ENCODE measurements around the gene BEST1. TPM values are rescaled to one million over a fixed set of nuclear protein-coding genes. Genes with fewer than 3 reads are reported as not detected.
A peak's percentile ranks its signal among the peaks of the same experiment; 100 is the strongest.

Gene BEST1
- polyA plus RNA-seq, 2 of the 4 experiments (the other 2 are of a cell fraction), result 1.2 to 1.9 TPM

DNA sequence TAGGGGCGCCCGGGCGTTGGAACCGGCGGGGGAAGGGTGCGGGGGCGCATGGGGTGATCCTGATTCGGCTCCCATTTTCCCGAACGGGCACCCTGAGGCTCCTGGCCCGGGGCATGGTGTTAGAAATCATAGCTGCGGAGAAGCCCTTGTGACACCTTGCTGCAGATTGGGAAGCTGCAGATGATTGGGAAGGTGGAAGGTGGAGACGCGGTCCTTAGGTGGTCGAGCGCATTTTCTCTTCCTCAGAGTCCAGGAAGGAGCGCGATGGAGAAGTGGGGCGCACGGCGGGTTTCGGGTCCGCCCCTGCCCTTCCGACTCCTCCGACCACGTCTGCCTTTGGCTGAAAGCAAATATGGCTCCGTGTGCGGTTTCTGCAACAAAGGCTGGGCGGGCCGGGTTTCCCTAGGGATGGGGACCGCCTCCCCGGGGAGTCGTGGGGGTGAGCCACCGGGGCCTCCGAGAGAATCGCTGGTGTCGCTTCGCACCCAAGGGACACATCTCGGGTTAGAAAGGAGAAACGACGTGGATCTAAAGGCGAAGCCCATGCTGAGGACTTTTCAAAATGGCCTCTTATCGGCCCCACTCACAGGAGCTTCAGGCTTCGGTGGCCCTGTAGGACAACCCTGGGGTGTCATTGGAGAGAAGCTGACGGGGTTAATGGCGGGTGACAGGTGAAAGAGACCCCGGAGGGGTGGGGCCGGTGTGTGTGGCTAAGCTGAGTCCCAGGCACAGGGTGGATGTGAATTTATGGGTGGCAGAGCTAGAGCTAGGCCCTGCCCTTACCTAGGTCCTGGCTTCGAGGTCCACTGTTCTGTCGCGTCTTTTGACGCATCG, 18.0 kb downstream of the BEST1 start:
- peak in 1 of 2 experiments; percentile 56 for DNase-seq (ENCODE audit: low read depth in 1 of 2, low spot score in 1 of 2)
- POLR2A ChIA-PET, result interaction anchor here (0.6 to 8.1 kb wide), 24 partner anchors 9 to 623 kb away, joined by 3 to 75 read pairs (median 4); partner anchors contain the start of genes BEST1 and TUT1
- FAIRE-seq, result no peak
- Histone ChIP-seq H3K4me3 (peak overlapping the region; percentile 96), H3K9me3 (no peaks in the 10 kb centered on the region), H3K4me1 (peaks cover 59% of the 10 kb centered on the region), H3K27ac (peak overlapping the region; percentile 97 to 99), H3K4me2 (peak overlapping the region; percentile 83)
- 13% methylated on average over 36 of the region's 53 CpGs for whole genome bisulfite sequencing (ENCODE audit: missing lambda C conversion rate)
- peak in 1 of 2 experiments; percentile 1; a peak in 1 of 6 replicates for ATAC-seq
- CTCF ChIA-PET, result interaction anchor here (0.6 to 12.9 kb wide), 14 partner anchors 9 to 140 kb away, joined by 3 to 92 read pairs (median 5); partner anchors contain the start of gene BEST1
- no peak for TF ChIP-seq BHLHE40 (IDR thresholded peaks at IDR 0.05; ENCODE audit: low read depth, low read length)
- TF ChIP-seq NR3C1 (IDR thresholded peaks at IDR 0.05), result no peak
- no peak for TF ChIP-seq FOSL2 (IDR thresholded peaks at IDR 0.05)
- TF ChIP-seq FOSL2 (CRISPR knock-in tag; IDR thresholded peaks at IDR 0.05), result no peak
- TF ChIP-seq CBX8 (IDR thresholded peaks at IDR 0.05), result no peak
- TF ChIP-seq PHF8 (IDR thresholded peaks at IDR 0.05; ENCODE audit: borderline replicate concordance, low read depth), result no peak
- TF ChIP-seq, protein P1, sequence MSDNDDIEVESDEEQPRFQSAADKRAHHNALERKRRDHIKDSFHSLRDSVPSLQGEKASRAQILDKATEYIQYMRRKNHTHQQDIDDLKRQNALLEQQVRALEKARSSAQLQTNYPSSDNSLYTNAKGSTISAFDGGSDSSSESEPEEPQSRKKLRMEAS (IDR thresholded peaks at IDR 0.05), result peak; percentile 30
- 0 out of 2 replicates have a peak, but pooled peaks have one; percentile 36 for TF ChIP-seq FOXS1 (CRISPR knock-in tag; IDR thresholded peaks at IDR 0.05)
- no peak for TF ChIP-seq POLR2AphosphoS2 (conservative IDR thresholded peaks at IDR 0.05; ENCODE audit: low read length)
- TF ChIP-seq ZC3H11A (IDR thresholded peaks at IDR 0.05), result no peak
- TF ChIP-seq, protein P2, sequence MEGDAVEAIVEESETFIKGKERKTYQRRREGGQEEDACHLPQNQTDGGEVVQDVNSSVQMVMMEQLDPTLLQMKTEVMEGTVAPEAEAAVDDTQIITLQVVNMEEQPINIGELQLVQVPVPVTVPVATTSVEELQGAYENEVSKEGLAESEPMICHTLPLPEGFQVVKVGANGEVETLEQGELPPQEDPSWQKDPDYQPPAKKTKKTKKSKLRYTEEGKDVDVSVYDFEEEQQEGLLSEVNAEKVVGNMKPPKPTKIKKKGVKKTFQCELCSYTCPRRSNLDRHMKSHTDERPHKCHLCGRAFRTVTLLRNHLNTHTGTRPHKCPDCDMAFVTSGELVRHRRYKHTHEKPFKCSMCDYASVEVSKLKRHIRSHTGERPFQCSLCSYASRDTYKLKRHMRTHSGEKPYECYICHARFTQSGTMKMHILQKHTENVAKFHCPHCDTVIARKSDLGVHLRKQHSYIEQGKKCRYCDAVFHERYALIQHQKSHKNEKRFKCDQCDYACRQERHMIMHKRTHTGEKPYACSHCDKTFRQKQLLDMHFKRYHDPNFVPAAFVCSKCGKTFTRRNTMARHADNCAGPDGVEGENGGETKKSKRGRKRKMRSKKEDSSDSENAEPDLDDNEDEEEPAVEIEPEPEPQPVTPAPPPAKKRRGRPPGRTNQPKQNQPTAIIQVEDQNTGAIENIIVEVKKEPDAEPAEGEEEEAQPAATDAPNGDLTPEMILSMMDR (IDR thresholded peaks at IDR 0.05), result no peak
- no peak for TF ChIP-seq CBX2 (IDR thresholded peaks at IDR 0.05; ENCODE audit: borderline replicate concordance, low read depth)
- peak; percentile 20; the same call in 1 of the 2 replicates for TF ChIP-seq RARB (CRISPR knock-in tag; IDR thresholded peaks at IDR 0.05)
- no peak for TF ChIP-seq CEBPB (IDR thresholded peaks at IDR 0.05)
- TF ChIP-seq, protein P3, sequence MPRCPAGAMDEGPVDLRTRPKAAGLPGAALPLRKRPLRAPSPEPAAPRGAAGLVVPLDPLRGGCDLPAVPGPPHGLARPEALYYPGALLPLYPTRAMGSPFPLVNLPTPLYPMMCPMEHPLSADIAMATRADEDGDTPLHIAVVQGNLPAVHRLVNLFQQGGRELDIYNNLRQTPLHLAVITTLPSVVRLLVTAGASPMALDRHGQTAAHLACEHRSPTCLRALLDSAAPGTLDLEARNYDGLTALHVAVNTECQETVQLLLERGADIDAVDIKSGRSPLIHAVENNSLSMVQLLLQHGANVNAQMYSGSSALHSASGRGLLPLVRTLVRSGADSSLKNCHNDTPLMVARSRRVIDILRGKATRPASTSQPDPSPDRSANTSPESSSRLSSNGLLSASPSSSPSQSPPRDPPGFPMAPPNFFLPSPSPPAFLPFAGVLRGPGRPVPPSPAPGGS (IDR thresholded peaks at IDR 0.05), result no peak
- no peak for TF ChIP-seq MAFK (IDR thresholded peaks at IDR 0.05; ENCODE audit: partially characterized antibody)
- TF ChIP-seq, protein P4, sequence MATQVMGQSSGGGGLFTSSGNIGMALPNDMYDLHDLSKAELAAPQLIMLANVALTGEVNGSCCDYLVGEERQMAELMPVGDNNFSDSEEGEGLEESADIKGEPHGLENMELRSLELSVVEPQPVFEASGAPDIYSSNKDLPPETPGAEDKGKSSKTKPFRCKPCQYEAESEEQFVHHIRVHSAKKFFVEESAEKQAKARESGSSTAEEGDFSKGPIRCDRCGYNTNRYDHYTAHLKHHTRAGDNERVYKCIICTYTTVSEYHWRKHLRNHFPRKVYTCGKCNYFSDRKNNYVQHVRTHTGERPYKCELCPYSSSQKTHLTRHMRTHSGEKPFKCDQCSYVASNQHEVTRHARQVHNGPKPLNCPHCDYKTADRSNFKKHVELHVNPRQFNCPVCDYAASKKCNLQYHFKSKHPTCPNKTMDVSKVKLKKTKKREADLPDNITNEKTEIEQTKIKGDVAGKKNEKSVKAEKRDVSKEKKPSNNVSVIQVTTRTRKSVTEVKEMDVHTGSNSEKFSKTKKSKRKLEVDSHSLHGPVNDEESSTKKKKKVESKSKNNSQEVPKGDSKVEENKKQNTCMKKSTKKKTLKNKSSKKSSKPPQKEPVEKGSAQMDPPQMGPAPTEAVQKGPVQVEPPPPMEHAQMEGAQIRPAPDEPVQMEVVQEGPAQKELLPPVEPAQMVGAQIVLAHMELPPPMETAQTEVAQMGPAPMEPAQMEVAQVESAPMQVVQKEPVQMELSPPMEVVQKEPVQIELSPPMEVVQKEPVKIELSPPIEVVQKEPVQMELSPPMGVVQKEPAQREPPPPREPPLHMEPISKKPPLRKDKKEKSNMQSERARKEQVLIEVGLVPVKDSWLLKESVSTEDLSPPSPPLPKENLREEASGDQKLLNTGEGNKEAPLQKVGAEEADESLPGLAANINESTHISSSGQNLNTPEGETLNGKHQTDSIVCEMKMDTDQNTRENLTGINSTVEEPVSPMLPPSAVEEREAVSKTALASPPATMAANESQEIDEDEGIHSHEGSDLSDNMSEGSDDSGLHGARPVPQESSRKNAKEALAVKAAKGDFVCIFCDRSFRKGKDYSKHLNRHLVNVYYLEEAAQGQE (IDR thresholded peaks at IDR 0.05), result no peak
- TF ChIP-seq, protein P5, sequence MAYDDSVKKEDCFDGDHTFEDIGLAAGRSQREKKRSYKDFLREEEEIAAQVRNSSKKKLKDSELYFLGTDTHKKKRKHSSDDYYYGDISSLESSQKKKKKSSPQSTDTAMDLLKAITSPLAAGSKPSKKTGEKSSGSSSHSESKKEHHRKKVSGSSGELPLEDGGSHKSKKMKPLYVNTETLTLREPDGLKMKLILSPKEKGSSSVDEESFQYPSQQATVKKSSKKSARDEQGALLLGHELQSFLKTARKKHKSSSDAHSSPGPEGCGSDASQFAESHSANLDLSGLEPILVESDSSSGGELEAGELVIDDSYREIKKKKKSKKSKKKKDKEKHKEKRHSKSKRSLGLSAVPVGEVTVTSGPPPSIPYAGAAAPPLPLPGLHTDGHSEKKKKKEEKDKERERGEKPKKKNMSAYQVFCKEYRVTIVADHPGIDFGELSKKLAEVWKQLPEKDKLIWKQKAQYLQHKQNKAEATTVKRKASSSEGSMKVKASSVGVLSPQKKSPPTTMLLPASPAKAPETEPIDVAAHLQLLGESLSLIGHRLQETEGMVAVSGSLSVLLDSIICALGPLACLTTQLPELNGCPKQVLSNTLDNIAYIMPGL (CRISPR knock-in tag; IDR thresholded peaks at IDR 0.05; ENCODE audit: borderline replicate concordance), result 0 out of 2 replicates have a peak, but pooled peaks have one; percentile 36
- TF ChIP-seq JUNB (IDR thresholded peaks at IDR 0.05), result no peak
- peak; percentile 87 for TF ChIP-seq HOXA7 (CRISPR knock-in tag; IDR thresholded peaks at IDR 0.05)
- TF ChIP-seq RFX5 (IDR thresholded peaks at IDR 0.05), result no peak
- TF ChIP-seq HEYL (CRISPR knock-in tag; IDR thresholded peaks at IDR 0.05), result 0 out of 2 replicates have a peak, but pooled peaks have one; percentile 64
- TF ChIP-seq, protein P6, sequence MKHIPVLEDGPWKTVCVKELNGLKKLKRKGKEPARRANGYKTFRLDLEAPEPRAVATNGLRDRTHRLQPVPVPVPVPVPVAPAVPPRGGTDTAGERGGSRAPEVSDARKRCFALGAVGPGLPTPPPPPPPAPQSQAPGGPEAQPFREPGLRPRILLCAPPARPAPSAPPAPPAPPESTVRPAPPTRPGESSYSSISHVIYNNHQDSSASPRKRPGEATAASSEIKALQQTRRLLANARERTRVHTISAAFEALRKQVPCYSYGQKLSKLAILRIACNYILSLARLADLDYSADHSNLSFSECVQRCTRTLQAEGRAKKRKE (CRISPR knock-in tag; IDR thresholded peaks at IDR 0.05; ENCODE audit: low read depth), result peak; percentile 83; the same call in 1 of the 2 replicates
- TF ChIP-seq SREBF2 (IDR thresholded peaks at IDR 0.05), result no peak
- peak; percentile 54; the same call in 1 of the 2 replicates for TF ChIP-seq TP53 (CRISPR knock-in tag; IDR thresholded peaks at IDR 0.05)
- peak; percentile 87 for TF ChIP-seq HOXB13 (CRISPR knock-in tag; IDR thresholded peaks at IDR 0.05; ENCODE audit: low read depth)
- TF ChIP-seq FOSB (CRISPR knock-in tag; IDR thresholded peaks at IDR 0.05), result peak; percentile 76
- peak; percentile 45 for TF ChIP-seq POLR2A (IDR thresholded peaks at IDR 0.05; ENCODE audit: low read length)
- peak; percentile 75 for TF ChIP-seq EHF (CRISPR knock-in tag; IDR thresholded peaks at IDR 0.05)
- peak; percentile 75; the same call in 1 of the 2 replicates for TF ChIP-seq HOXB5 (CRISPR knock-in tag; IDR thresholded peaks at IDR 0.05)
- TF ChIP-seq CHD4 (IDR thresholded peaks at IDR 0.05; ENCODE audit: borderline replicate concordance), result no peak

Data from A549 (cell line).